Ishikawa (cell line): ENCODE measurements around the gene RAMP2.

Source experiments
- CEBPB ChIP-seq: IDR thresholded peaks from 2 replicates; pipeline ENCODE4 v1.6.1; 2012
- CREB1 ChIP-seq: IDR thresholded peaks from 2 replicates; pipeline ENCODE4 v1.6.1; 2012; ENCODE audit warnings: low read depth
- EGR1 ChIP-seq: IDR thresholded peaks from 2 replicates; pipeline ENCODE4 v1.6.1; 2012
- EP300 ChIP-seq: IDR thresholded peaks from 2 replicates; pipeline ENCODE4 v1.6.1; 2012; ENCODE audit warnings: borderline replicate concordance
- FOXM1 ChIP-seq: IDR thresholded peaks from 2 replicates; pipeline ENCODE4 v1.6.1; 2012; ENCODE audit warnings: low read depth, borderline replicate concordance
- MAX ChIP-seq: IDR thresholded peaks from 2 replicates; pipeline ENCODE4 v1.6.1; 2012
- NFIC ChIP-seq: IDR thresholded peaks from 2 replicates; pipeline ENCODE4 v1.6.1; 2012
- RAD21 ChIP-seq: IDR thresholded peaks from 2 replicates; pipeline ENCODE4 v1.6.1; 2012; ENCODE audit warnings: low read depth
- REST ChIP-seq: IDR thresholded peaks from 2 replicates; pipeline ENCODE4 v1.6.1; 2012; ENCODE audit warnings: low read depth, mild to moderate bottlenecking
- TAF1 ChIP-seq: IDR thresholded peaks from 2 replicates; pipeline ENCODE4 v1.6.1; 2012; ENCODE audit warnings: low read depth, mild to moderate bottlenecking
- TCF12 ChIP-seq: IDR thresholded peaks from 2 replicates; pipeline ENCODE4 v1.6.1; 2012; ENCODE audit warnings: low read depth
- TEAD4 ChIP-seq: IDR thresholded peaks from 2 replicates; pipeline ENCODE4 v1.6.1; 2012
- USF1 ChIP-seq: IDR thresholded peaks from 2 replicates; pipeline ENCODE4 v1.6.1; 2012
- YY1 ChIP-seq: IDR thresholded peaks from 2 replicates; pipeline ENCODE4 v1.6.1; 2012; ENCODE audit warnings: low read depth
- ZBTB7A ChIP-seq: IDR thresholded peaks from 2 replicates; pipeline ENCODE4 v1.6.1; 2012; ENCODE audit warnings: low read depth

The RAMP2 gene

GRCh38 chr17:42797067-42798007, 36.3 kb downstream of the RAMP2 start:
- TF ChIP-seq YY1, result no peak
- TF ChIP-seq FOXM1, result no peak
- no peak for TF ChIP-seq CEBPB
- no peak for TF ChIP-seq TAF1
- no peak for TF ChIP-seq REST
- no peak for TF ChIP-seq EGR1
- TF ChIP-seq EP300, result no peak
- TF ChIP-seq CREB1, result no peak
- no peak for TF ChIP-seq MAX
- no peak for TF ChIP-seq RAD21
- TF ChIP-seq USF1, result no peak
- no peak for TF ChIP-seq NFIC
- no peak for TF ChIP-seq ZBTB7A
- no peak for TF ChIP-seq TCF12
- TF ChIP-seq TEAD4, result no peak

- TF ChIP-seq USF1, result no peak
- TF ChIP-seq TCF12, result no peak
- TF ChIP-seq CEBPB, result no peak
- no peak for TF ChIP-seq EP300
- TF ChIP-seq ZBTB7A, result no peak
- no peak for TF ChIP-seq FOXM1
- TF ChIP-seq RAD21, result no peak
- TF ChIP-seq TEAD4, result no peak
- no peak for TF ChIP-seq TAF1
- no peak for TF ChIP-seq REST
- no peak for TF ChIP-seq NFIC
- no peak for TF ChIP-seq YY1
- TF ChIP-seq CREB1, result no peak
- TF ChIP-seq MAX, result no peak
- TF ChIP-seq EGR1, result no peak
Observed at GRCh38 chr17:42798011-42798382, 37.0 kb downstream of the RAMP2 start.

GRCh38 chr17:42798383-42799380, 37.7 kb downstream of the RAMP2 start, which contains the start of the genes CNTD1 and COA3:
TSS of gene CNTD1 (plus strand) at chr17:42798861. CDS start at chr17:42799068, 207 bp downstream.
TSS of gene COA3 (minus strand) at chr17:42798704. CDS start at chr17:42798681, 23 bp downstream.
- no peak for TF ChIP-seq CEBPB
- no peak for TF ChIP-seq REST
- peak; percentile 93 for TF ChIP-seq YY1
- peak; percentile 76 for TF ChIP-seq TCF12
- TF ChIP-seq EGR1, result no peak
- TF ChIP-seq MAX, result peak; percentile 99
- TF ChIP-seq EP300, result no peak
- peak; percentile 19; the same call in 1 of the 2 replicates for TF ChIP-seq USF1
- TF ChIP-seq TEAD4, result peak; percentile 13; the same call in 1 of the 2 replicates
- peak; percentile 83 for TF ChIP-seq TAF1
- no peak for TF ChIP-seq ZBTB7A
- no peak for TF ChIP-seq FOXM1
- no peak for TF ChIP-seq RAD21
- TF ChIP-seq NFIC, result no peak
- TF ChIP-seq CREB1, result no peak
